Peyer's patch (tissue), 4 donors: ENCODE data around the gene LAMC3. TPM values are rescaled to one million over a fixed set of nuclear protein-coding genes. Genes with fewer than 3 reads are reported as not detected.

Experiments
- DNase-seq, 3 donors: peaks; one replicate each; pipeline ENCODE4 v3.0.0-alpha.2; 2017 to 2019
- H3K27ac ChIP-seq, 4 donors: fragments of 200-600 bp; sonication (generic); one replicate each; pipeline ENCODE4 v1.5.1; 2016 to 2019
- H3K27me3 ChIP-seq, 2 donors: fragments of 200-600 bp; sonication (generic); one replicate each; pipeline ENCODE4 v1.5.1; 2019
- H3K36me3 ChIP-seq, 3 donors: fragments of 200-600 bp; sonication (generic); one replicate each; pipeline ENCODE4 v1.5.1; 2016 to 2019
- H3K4me1 ChIP-seq, 4 donors: fragments of 200-600 bp; sonication (generic); one replicate each; pipeline ENCODE4 v1.5.1; 2016 to 2019
- H3K4me3 ChIP-seq, 4 donors: fragments of 200-600 bp; sonication (generic); 1 replicate in 3 of 4; 2 replicates in 1 of 4; pipeline ENCODE4 v1.5.1; 2016 to 2019; ENCODE audit warnings: mild to moderate bottlenecking in 1 of 4
- H3K9me3 ChIP-seq, 4 donors: fragments of 200-600 bp; sonication (generic); one replicate each; pipeline ENCODE4 v1.5.1; 2016 to 2019; ENCODE audit warnings: mild to moderate bottlenecking in 1 of 4
- POLR2A ChIP-seq, 2 donors: fragments of 450-650 bp; IDR thresholded peaks; one replicate each; pipeline ENCODE4 v1.5.1; 2017; ENCODE audit warnings: antibody characterized with exemption in 2 of 2, mild to moderate bottlenecking in 2 of 2, moderate library complexity in 2 of 2
- total RNA-seq, 4 donors: library from RNA; depleted of rRNA; stranded (reverse); fragments of >200 nt; gene quantifications; one replicate each; pipeline ENCODE4 v1.1.0, GENCODE V29; 2016
- TF ChIP-seq, protein P1 (sequence below), 6 experiments: fragments of 450-650 bp in 4 of 6; fragments of 200-600 bp in 2 of 6; sonication (generic) in 1 of 6; IDR thresholded peaks; one replicate each; pipeline ENCODE4 v1.5.1; 2017 to 2019; ENCODE audit warnings: antibody characterized with exemption in 6 of 6, mild to moderate bottlenecking in 3 of 6, moderate library complexity in 1 of 6

Gene LAMC3
- total RNA-seq, 4 donors from 2014 or later = 1.6 to 4.1 (median 3.9) TPM; not detected in 1

DNA sequence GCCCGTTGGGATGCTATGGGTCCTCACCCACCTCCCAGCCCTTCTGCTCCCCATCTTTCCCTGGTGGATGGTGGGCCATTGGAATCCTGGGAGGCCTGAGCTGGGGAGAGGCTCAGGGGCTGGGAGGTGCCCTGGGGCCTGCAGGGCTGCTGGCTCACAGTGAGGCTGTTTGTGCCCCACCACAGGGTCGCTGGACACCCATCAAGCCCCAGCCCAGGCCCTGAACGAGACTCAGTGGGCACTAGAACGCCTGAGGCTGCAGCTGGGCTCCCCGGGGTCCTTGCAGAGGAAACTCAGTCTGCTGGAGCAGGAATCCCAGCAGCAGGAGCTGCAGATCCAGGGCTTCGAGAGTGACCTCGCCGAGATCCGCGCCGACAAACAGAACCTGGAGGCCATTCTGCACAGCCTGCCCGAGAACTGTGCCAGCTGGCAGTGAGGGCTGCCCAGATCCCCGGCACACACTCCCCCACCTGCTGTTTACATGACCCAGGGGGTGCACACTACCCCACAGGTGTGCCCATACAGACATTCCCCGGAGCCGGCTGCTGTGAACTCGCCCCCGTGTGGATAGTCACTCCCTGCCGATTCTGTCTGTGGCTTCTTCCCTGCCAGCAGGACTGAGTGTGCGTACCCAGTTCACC is 82.5 kb downstream of the LAMC3 start:
- TF ChIP-seq, protein P1, sequence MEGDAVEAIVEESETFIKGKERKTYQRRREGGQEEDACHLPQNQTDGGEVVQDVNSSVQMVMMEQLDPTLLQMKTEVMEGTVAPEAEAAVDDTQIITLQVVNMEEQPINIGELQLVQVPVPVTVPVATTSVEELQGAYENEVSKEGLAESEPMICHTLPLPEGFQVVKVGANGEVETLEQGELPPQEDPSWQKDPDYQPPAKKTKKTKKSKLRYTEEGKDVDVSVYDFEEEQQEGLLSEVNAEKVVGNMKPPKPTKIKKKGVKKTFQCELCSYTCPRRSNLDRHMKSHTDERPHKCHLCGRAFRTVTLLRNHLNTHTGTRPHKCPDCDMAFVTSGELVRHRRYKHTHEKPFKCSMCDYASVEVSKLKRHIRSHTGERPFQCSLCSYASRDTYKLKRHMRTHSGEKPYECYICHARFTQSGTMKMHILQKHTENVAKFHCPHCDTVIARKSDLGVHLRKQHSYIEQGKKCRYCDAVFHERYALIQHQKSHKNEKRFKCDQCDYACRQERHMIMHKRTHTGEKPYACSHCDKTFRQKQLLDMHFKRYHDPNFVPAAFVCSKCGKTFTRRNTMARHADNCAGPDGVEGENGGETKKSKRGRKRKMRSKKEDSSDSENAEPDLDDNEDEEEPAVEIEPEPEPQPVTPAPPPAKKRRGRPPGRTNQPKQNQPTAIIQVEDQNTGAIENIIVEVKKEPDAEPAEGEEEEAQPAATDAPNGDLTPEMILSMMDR (IDR thresholded peaks at IDR 0.05) = no peak
- TF ChIP-seq POLR2A (IDR thresholded peaks at IDR 0.05) = no peak
- Histone ChIP-seq H3K4me3 (no peak overlapping the region), H3K27ac (no peak overlapping the region), H3K9me3 (no peaks in the 10 kb centered on the region), H3K36me3 (no peaks in the 10 kb centered on the region), H3K4me1 (peaks cover 0 to 9% (median 3%) of the 10 kb centered on the region in 4 donors), H3K27me3 (peaks cover 0 to 12% of the 10 kb centered on the region in 2 donors)
- DNase-seq = no peak

DNA sequence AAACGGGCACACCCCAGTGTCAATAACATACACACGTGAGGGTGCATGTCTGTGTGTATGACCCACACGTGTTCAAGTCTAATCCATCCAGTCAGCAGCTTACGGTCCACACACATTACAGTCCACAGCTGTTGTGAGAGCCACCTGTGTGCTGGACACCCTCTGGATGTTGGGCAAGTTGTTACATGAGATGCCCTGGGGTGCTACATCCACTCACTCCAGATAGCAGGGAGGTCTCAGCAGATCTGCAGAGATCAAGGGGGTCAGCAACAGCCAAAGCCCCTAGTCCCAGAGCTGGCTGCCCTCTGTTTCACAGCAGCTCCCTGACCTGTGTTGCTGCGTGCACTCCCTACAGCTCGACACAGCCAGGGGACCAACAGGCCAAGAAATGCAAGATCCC is 83.1 kb downstream of the LAMC3 start:
- Histone ChIP-seq H3K27me3 (peaks cover 0 to 18% of the 10 kb centered on the region in 2 donors), H3K27ac (no peak overlapping the region), H3K9me3 (no peaks in the 10 kb centered on the region), H3K36me3 (no peaks in the 10 kb centered on the region), H3K4me1 (peaks cover 0 to 13% (median 5%) of the 10 kb centered on the region in 4 donors), H3K4me3 (no peak overlapping the region)
- DNase-seq = no peak
- TF ChIP-seq, protein P1 (IDR thresholded peaks at IDR 0.05) = no peak
- no peak for TF ChIP-seq POLR2A (IDR thresholded peaks at IDR 0.05)

DNA sequence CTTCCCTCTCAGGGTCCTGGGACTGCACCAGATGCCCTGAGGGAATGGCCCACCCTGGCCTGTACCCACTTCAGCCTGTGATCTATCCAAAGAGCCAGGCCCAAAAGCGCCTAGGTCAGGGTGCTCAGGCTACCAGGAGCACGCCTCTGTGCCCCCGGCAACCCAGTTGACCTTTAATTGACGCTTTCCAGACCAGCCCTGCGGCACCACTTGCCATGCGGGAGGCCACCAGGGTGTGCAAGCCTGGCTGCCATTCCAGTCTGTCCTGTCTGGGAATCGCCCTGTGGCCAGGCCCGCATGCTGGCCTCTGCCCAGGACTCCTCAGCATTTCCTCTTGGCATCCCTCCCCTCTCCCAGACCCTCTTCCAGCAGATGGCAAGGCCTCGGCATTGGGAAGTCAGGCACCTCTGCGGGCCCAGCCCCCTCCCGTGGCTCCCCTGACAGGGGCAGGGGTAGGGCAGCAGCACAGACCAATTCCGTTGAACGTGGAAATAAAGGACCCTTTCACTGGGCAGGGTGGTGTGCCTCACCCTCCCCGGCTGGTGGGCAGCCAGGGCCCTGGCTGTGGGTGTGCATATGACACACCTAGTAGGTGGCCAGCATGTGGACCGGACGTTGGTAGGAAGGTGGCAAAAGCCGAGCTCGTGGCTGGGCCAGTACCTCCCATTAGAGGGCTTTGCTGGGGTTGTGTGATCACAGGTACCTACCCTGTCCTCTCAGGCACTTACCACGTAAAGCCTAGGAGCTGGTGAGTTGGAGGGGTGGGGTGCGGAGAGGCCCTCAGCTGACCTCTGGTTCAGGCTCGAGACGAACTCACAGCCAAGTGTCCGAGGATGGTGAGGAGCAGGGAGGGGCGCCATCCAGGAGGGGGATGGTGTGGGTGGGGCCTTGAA is 83.8 kb downstream of the LAMC3 start:
- TF ChIP-seq, protein P1 (IDR thresholded peaks at IDR 0.05) = no peak
- TF ChIP-seq POLR2A (IDR thresholded peaks at IDR 0.05) = no peak
- no peaks in the 10 kb centered on the region for H3K9me3 ChIP-seq
- H3K4me3 ChIP-seq = no peak overlapping the region
- no peaks in the 10 kb centered on the region for H3K36me3 ChIP-seq
- peaks cover 0 to 21% of the 10 kb centered on the region in 2 donors for H3K27me3 ChIP-seq
- no peak overlapping the region for H3K27ac ChIP-seq
- no peak for DNase-seq
- H3K4me1 ChIP-seq = peaks cover 0 to 13% (median 5%) of the 10 kb centered on the region in 4 donors

DNA sequence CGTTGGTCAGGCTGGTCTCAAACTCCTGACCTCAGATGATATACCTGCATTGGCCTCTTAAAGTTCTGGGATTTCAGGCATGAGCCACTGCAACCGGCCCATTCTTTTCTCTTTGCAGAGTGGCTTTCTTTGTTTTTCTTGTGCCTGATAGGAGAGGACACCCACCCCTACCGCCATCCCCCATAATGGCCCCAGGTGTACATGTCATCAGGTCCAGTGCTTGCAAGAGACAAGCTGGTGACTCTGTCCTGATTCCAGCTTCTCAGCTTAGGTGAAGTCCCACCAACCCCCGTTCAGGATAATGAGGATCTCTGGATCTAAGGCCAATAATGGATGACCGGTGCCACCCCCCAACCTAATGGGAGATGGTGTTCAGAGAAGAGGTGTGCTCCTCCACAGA is 85.0 kb downstream of the LAMC3 start:
- Histone ChIP-seq H3K9me3 (no peaks in the 10 kb centered on the region), H3K27me3 (peaks cover 0 to 21% of the 10 kb centered on the region in 2 donors)
- TF ChIP-seq POLR2A (IDR thresholded peaks at IDR 0.05) = no peak
- TF ChIP-seq, protein P1 (IDR thresholded peaks at IDR 0.05) = no peak

DNA sequence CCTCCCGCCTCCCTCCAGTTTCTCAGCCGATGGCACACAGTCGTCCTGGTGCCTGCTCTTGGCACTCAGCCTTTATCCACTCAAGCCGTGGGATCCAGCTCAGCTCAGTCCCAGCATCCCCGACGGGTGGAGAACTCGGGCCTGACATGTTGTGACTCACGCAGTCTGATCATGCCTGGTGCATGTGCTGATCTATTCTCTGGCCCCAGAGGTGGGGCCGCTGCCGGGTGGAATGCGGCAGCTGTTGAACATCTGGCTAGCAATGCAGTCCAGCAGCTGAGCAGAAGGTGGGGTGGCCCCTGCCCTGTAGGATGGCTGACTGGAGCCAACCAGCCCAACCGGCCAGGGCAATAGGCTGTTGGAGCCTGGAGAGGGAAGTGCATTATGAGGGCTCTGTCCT is 85.6 kb downstream of the LAMC3 start:
- Histone ChIP-seq H3K9me3 (no peaks in the 10 kb centered on the region), H3K27ac (no peak overlapping the region), H3K36me3 (no peaks in the 10 kb centered on the region), H3K4me3 (no peak overlapping the region), H3K27me3 (peaks cover 0 to 21% of the 10 kb centered on the region in 2 donors), H3K4me1 (peaks cover 0 to 13% (median 5%) of the 10 kb centered on the region in 4 donors)
- no peak for TF ChIP-seq POLR2A (IDR thresholded peaks at IDR 0.05)
- TF ChIP-seq, protein P1 (IDR thresholded peaks at IDR 0.05) = no peak
- no peak for DNase-seq

More for the DNA sequence above, 85.0 kb downstream of the LAMC3 start:
- no peaks in the 10 kb centered on the region for H3K36me3 ChIP-seq
- H3K27ac ChIP-seq = no peak overlapping the region
- no peak overlapping the region for H3K4me3 ChIP-seq
- H3K4me1 ChIP-seq = peaks cover 0 to 13% (median 5%) of the 10 kb centered on the region in 4 donors
- DNase-seq = no peak
